Colonic mucosa (tissue), 4 donors: Measurements from ENCODE around the gene ADGRV1. TPM values are rescaled to one million over a fixed set of nuclear protein-coding genes. Genes with fewer than 3 reads are reported as not detected.
"Not testable (repeated sequence)": the region's sequence is repeated elsewhere in the genome, so short reads cannot be mapped to it uniquely, and the experiment has no call there.

Experiments used
- DNase-seq: peaks from one replicate; pipeline ENCODE4 v3.0.0-alpha.2; 2020
- H3K27ac ChIP-seq: fragments of 200-600 bp; one replicate; pipeline ENCODE4 v1.8.0; 2021
- H3K27me3 ChIP-seq: fragments of 200-600 bp; one replicate; pipeline ENCODE4 v1.8.0; 2021
- H3K36me3 ChIP-seq: fragments of 200-600 bp; one replicate; pipeline ENCODE4 v1.8.0; 2021
- H3K4me1 ChIP-seq: fragments of 200-600 bp; one replicate; pipeline ENCODE4 v1.8.0; 2021; ENCODE audit warnings: mild to moderate bottlenecking
- H3K4me3 ChIP-seq: fragments of 200-600 bp; one replicate; pipeline ENCODE4 v1.8.0; 2021
- H3K9ac ChIP-seq, 2 donors: one replicate each; pipeline ENCODE4 v1.7.0; 2013; ENCODE audit warnings: control low read depth in 2 of 2, low read depth in 2 of 2, low read length in 2 of 2
- H3K9me3 ChIP-seq: fragments of 200-600 bp; one replicate; pipeline ENCODE4 v1.8.0; 2021
- CTCF ChIP-seq: fragments of 200-600 bp; IDR thresholded peaks from one replicate; pipeline ENCODE4 v1.8.0; 2022; ENCODE audit warnings: antibody characterized with exemption, mild to moderate bottlenecking
- intact Hi-C: fragments of 100-400 bp; cut with DNase I; formaldehyde crosslinking; loops from one replicate; pipeline ENCODE4 v1.14.1; 2022
- total RNA-seq, 2 donors: library from RNA; stranded (reverse); fragmentation: NEBNext Ultra II Directional in 1 of 2; extraction: Animal tissue kit (Norgen Biotek cat#: 25700) in 1 of 2; gene quantifications; one replicate each; pipeline ENCODE4 v1.2.1, GENCODE V29; 2021
- donor health status: healthy.
- donor health status: DM: no; HTN: no; CAD: no.
- donor health status: DM: no; HTN: no; CAD: no.

ADGRV1 gene
- total RNA-seq, 2 donors from 2014 or later, result 5.1 to 12.9 TPM

GRCh38 chr5:90598293-90598692 lies 39.7 kb downstream of the ADGRV1 start:
- no peaks in the 10 kb centered on the region for H3K27me3 ChIP-seq
- no peak for DNase-seq
- H3K9me3 ChIP-seq, result no peaks in the 10 kb centered on the region
- H3K27ac ChIP-seq, result no peak overlapping the region
- no peak for TF ChIP-seq CTCF
- H3K36me3 ChIP-seq, result no peaks in the 10 kb centered on the region
- intact Hi-C loops, result no loop called here
- H3K4me3 ChIP-seq, result no peak overlapping the region
- H3K9ac ChIP-seq, result no peak overlapping the region
- H3K4me1 ChIP-seq, result no peaks in the 10 kb centered on the region

GRCh38 chr5:90600307-90600706 lies 41.7 kb downstream of the ADGRV1 start:
- H3K27ac ChIP-seq, H3K36me3 ChIP-seq, H3K27me3 ChIP-seq, H3K9ac ChIP-seq, H3K4me1 ChIP-seq, H3K4me3 ChIP-seq, H3K9me3 ChIP-seq, DNase-seq: not testable (repeated sequence)
- intact Hi-C loops, result loop anchor here (5.0 kb wide), 1 partner anchor 163 kb away; no protein-coding TSS in a partner anchor

- Histone ChIP-seq H3K9ac (no peak overlapping the region), H3K27me3 (no peaks in the 10 kb centered on the region), H3K27ac (no peak overlapping the region), H3K9me3 (no peaks in the 10 kb centered on the region), H3K4me3 (no peak overlapping the region), H3K36me3 (no peaks in the 10 kb centered on the region), H3K4me1 (no peaks in the 10 kb centered on the region)
- intact Hi-C loops, result loop anchor here (5.0 kb wide), 1 partner anchor 164 kb away; no protein-coding TSS in a partner anchor
- no peak for TF ChIP-seq CTCF
- DNase-seq, result no peak
These were observed 42.9 kb downstream of the ADGRV1 start for GRCh38 chr5:90601468-90601867.

- Histone ChIP-seq H3K9ac (no peak overlapping the region), H3K9me3 (no peaks in the 10 kb centered on the region), H3K27me3 (no peaks in the 10 kb centered on the region), H3K4me1 (no peaks in the 10 kb centered on the region), H3K27ac (no peak overlapping the region), H3K4me3 (no peak overlapping the region), H3K36me3 (no peaks in the 10 kb centered on the region)
- no peak for TF ChIP-seq CTCF
- intact Hi-C loops, result loop anchor here (5.0 kb wide), 1 partner anchor 165 kb away; no protein-coding TSS in a partner anchor
- no peak for DNase-seq
These were observed 44.1 kb downstream of the ADGRV1 start for GRCh38 chr5:90602681-90603080.

- no peak overlapping the region for H3K9ac ChIP-seq
- no peak overlapping the region for H3K4me3 ChIP-seq
- H3K9me3 ChIP-seq, result no peaks in the 10 kb centered on the region
- peak; percentile 33 for TF ChIP-seq CTCF
- no peaks in the 10 kb centered on the region for H3K27me3 ChIP-seq
- intact Hi-C loops, result loop anchor here (5.0 kb wide), 1 partner anchor 176 kb away; no protein-coding TSS in a partner anchor
- no peak for DNase-seq
- no peak overlapping the region for H3K27ac ChIP-seq
- H3K36me3 ChIP-seq, result no peaks in the 10 kb centered on the region
- no peaks in the 10 kb centered on the region for H3K4me1 ChIP-seq
These were observed 47.9 kb downstream of the ADGRV1 start for GRCh38 chr5:90606539-90606938.

- H3K27ac ChIP-seq, result no peak overlapping the region
- H3K9me3 ChIP-seq, result no peaks in the 10 kb centered on the region
- no peaks in the 10 kb centered on the region for H3K4me1 ChIP-seq
- no peak for DNase-seq
- no peak overlapping the region for H3K9ac ChIP-seq
- intact Hi-C loops, result no loop called here
- no peaks in the 10 kb centered on the region for H3K27me3 ChIP-seq
- no peaks in the 10 kb centered on the region for H3K36me3 ChIP-seq
- TF ChIP-seq CTCF, result no peak
- H3K4me3 ChIP-seq, result no peak overlapping the region
These were observed 54.3 kb downstream of the ADGRV1 start for GRCh38 chr5:90612919-90613318.
